Measurements from ENCODE around the gene ENDOU. TPM values are rescaled to one million over a fixed set of nuclear protein-coding genes. Genes with fewer than 3 reads are reported as not detected.

ENDOU gene
- total RNA-seq, 4 donors from 2014 or later = 0.42 to 1.9 (median 0.75) TPM

GRCh38 chr12:47757840-47758583 lies 32.7 kb upstream of the ENDOU start:
- peak overlapping the region; percentile 38 to 72 for H3K4me3 ChIP-seq
- no peaks in the 10 kb centered on the region for H3K36me3 ChIP-seq
- H3K4me1 ChIP-seq = peaks cover 0 to 60% (median 12%) of the 10 kb centered on the region in 3 donors
- no peak for ATAC-seq
- H3K27me3 ChIP-seq = no peaks in the 10 kb centered on the region
- 17 to 22% methylated on average over 1 to 2 of the region's 20 CpGs for WGBS, 2 donors (ENCODE audit: low coverage in 1 of 2)
- TF ChIP-seq EP300 (IDR thresholded peaks at IDR 0.05) (no peak), POLR2A (IDR thresholded peaks at IDR 0.05) (no peak), POLR2AphosphoS5 (IDR thresholded peaks at IDR 0.05) (no peak), CTCF (IDR thresholded peaks at IDR 0.05) (no peak)
- no peaks in the 10 kb centered on the region for H3K9me3 ChIP-seq
- H3K27ac ChIP-seq = peak overlapping the region in 3 of 4 donors; percentile 76 to 80 (median 76)

- Histone ChIP-seq H3K36me3 (no peaks in the 10 kb centered on the region), H3K4me1 (peaks cover 0 to 66% (median 12%) of the 10 kb centered on the region in 3 donors), H3K9me3 (no peaks in the 10 kb centered on the region), H3K27me3 (no peaks in the 10 kb centered on the region), H3K4me3 (peak overlapping the region; percentile 38 to 72), H3K27ac (peak overlapping the region in 3 of 4 donors; percentile 76 to 80 (median 76))
- TF ChIP-seq POLR2AphosphoS5 (IDR thresholded peaks at IDR 0.05) (no peak), EP300 (IDR thresholded peaks at IDR 0.05) (no peak), POLR2A (IDR thresholded peaks at IDR 0.05) (no peak), CTCF (IDR thresholded peaks at IDR 0.05) (no peak)
- ATAC-seq = no peak
- 40 to 100% methylated on average over 1 of the region's 7 CpGs for WGBS, 2 donors (ENCODE audit: low coverage in 1 of 2)
Measured at GRCh38 chr12:47757364-47757839, 32.1 kb upstream of the ENDOU start.

- ATAC-seq = no peak
- Histone ChIP-seq H3K9me3 (no peaks in the 10 kb centered on the region), H3K4me3 (peak overlapping the region in 1 of 2 donors; percentile 72), H3K27me3 (no peaks in the 10 kb centered on the region), H3K27ac (peak overlapping the region in 3 of 4 donors; percentile 72 to 80 (median 76)), H3K4me1 (peaks cover 0 to 77% (median 12%) of the 10 kb centered on the region in 3 donors), H3K36me3 (peaks cover 0 to 8% of the 10 kb centered on the region in 2 donors)
- 65 to 82% methylated on average over 7 to 10 of the region's 12 CpGs for WGBS, 2 donors (ENCODE audit: low coverage in 1 of 2)
- TF ChIP-seq EP300 (IDR thresholded peaks at IDR 0.05) (no peak), POLR2A (IDR thresholded peaks at IDR 0.05) (no peak), POLR2AphosphoS5 (IDR thresholded peaks at IDR 0.05) (no peak), CTCF (IDR thresholded peaks at IDR 0.05) (no peak)
Measured at GRCh38 chr12:47755655-47756562, 30.6 kb upstream of the ENDOU start.

GRCh38 chr12:47754881-47755280 lies 29.6 kb upstream of the ENDOU start:
- Histone ChIP-seq H3K9me3 (no peaks in the 10 kb centered on the region), H3K27ac (peak overlapping the region in 3 of 4 donors; percentile 34 to 72 (median 48)), H3K27me3 (no peaks in the 10 kb centered on the region), H3K36me3 (peaks cover 0 to 18% of the 10 kb centered on the region in 2 donors), H3K4me1 (peaks cover 0 to 75% (median 12%) of the 10 kb centered on the region in 3 donors), H3K4me3 (peak overlapping the region in 1 of 2 donors; percentile 72)
- WGBS, 2 donors (ENCODE audit: low coverage in 1 of 2) = 57% methylated on average over 2 of the region's 3 CpGs; no CpG with 5 or more reads in 1 of the 2 donors
- ATAC-seq = no peak
- TF ChIP-seq CTCF (IDR thresholded peaks at IDR 0.05) (no peak), POLR2A (IDR thresholded peaks at IDR 0.05) (no peak), POLR2AphosphoS5 (IDR thresholded peaks at IDR 0.05) (no peak), EP300 (IDR thresholded peaks at IDR 0.05) (no peak)

Measured in gastroesophageal sphincter (tissue), 4 donors.